Adrenal gland (tissue), 5 donors: ENCODE measurements around the gene NECTIN4.

Experiments used
- POLR2A ChIP-seq, 2 donors: fragments of 450-650 bp; IDR thresholded peaks; one replicate each; pipeline ENCODE4 v1.6.1; 2017; ENCODE audit warnings: antibody characterized with exemption in 2 of 2, mild to moderate bottlenecking in 2 of 2, moderate library complexity in 1 of 2
- TF ChIP-seq, protein P1 (sequence below), 6 experiments: fragments of 450-650 bp in 4 of 6; fragments of 200-600 bp in 2 of 6; sonication (generic) in 1 of 6; IDR thresholded peaks; 1 replicate in 5 of 6; 2 replicates in 1 of 6; pipeline versions ENCODE4 v1.5.1 to v1.8.0; 2016 to 2021; ENCODE audit warnings: antibody characterized with exemption in 6 of 6, mild to moderate bottlenecking in 2 of 6, moderate library complexity in 1 of 6
- donor health status: DM: no; HTN: no; CAD: no.

DNA sequence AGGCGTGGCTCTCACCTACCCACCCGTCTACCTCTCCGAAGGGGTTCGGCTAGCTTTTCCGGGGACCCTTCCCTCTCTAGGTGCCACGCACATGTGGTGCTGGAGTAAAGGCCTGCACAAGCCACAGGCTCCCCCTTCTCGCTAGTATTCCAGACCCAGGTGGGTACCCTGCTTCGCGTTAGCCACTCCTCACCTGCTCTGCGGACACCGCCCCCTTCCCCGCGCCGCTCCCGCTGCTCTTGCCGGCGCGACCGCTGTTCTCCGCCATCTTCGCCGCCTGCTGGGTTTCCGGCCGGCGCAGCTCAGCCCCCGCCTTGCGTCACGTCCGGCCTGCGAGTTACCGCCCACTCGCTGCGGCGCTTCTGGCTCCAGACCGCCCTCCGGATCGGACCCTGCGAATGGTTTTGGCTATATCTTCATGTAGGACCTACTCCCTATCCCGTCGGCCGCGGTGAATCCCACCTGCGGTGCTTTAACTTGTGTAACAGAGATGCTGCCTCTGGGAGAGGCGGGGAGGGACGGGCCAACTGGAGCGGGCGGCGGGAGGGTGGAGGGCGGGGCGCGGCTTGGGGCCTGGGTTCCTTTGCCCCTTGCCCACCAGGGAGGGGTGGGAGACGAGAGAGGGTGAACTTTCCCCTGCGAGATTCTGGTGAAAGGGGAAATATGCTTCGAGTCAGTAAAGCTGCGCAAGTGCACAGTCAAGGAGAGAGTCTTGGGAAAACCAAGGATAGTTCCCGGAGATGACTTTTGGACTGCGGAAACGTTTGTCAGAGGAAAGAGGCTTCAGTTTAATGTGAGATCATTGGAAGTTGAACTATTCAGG is 28.6 kb upstream of the NECTIN4 start, which contains the start of the genes NIT1 and PFDN2:
- TF ChIP-seq, protein P1, sequence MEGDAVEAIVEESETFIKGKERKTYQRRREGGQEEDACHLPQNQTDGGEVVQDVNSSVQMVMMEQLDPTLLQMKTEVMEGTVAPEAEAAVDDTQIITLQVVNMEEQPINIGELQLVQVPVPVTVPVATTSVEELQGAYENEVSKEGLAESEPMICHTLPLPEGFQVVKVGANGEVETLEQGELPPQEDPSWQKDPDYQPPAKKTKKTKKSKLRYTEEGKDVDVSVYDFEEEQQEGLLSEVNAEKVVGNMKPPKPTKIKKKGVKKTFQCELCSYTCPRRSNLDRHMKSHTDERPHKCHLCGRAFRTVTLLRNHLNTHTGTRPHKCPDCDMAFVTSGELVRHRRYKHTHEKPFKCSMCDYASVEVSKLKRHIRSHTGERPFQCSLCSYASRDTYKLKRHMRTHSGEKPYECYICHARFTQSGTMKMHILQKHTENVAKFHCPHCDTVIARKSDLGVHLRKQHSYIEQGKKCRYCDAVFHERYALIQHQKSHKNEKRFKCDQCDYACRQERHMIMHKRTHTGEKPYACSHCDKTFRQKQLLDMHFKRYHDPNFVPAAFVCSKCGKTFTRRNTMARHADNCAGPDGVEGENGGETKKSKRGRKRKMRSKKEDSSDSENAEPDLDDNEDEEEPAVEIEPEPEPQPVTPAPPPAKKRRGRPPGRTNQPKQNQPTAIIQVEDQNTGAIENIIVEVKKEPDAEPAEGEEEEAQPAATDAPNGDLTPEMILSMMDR (IDR thresholded peaks at IDR 0.05), result peak in 1 of 6 experiments; percentile 5
- TF ChIP-seq POLR2A (IDR thresholded peaks at IDR 0.05), result peak; percentile 80 to 88
